ENCODE results near the gene TBC1D13. TPM values are rescaled to one million over a fixed set of nuclear protein-coding genes. Genes with fewer than 3 reads are reported as not detected.

TBC1D13 gene
- total and polyA plus RNA-seq, 2 of the 13 experiments (the other 11 are each of a cell fraction or from before 2014, with no cell fraction given) = 17.9 to 19.7 TPM

DNA sequence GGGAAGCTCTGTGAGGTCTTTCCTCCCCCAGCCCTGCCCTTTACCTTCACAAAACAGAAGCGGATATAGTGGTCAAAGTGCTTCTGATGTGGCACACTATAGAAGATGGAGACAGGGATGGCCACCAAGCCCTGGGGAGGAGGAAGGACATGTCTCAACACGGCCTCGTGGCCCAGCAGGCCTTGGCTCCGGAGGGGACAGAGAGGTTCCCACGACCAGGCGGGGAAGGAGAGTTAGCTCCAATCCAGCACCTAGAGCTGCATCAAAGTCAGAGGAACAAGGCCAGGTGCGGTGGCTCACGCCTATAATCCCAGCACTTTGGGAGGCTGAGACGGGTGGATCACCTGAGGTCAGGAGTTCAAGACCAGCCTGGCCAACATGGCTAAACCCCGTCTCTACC, 46.6 kb downstream of the TBC1D13 start (continued):
- TF ChIP-seq, protein P1, sequence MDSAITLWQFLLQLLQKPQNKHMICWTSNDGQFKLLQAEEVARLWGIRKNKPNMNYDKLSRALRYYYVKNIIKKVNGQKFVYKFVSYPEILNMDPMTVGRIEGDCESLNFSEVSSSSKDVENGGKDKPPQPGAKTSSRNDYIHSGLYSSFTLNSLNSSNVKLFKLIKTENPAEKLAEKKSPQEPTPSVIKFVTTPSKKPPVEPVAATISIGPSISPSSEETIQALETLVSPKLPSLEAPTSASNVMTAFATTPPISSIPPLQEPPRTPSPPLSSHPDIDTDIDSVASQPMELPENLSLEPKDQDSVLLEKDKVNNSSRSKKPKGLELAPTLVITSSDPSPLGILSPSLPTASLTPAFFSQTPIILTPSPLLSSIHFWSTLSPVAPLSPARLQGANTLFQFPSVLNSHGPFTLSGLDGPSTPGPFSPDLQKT (CRISPR knock-in tag; IDR thresholded peaks at IDR 0.05; ENCODE audit: borderline replicate concordance) = no peak
- TF ChIP-seq, protein P2, sequence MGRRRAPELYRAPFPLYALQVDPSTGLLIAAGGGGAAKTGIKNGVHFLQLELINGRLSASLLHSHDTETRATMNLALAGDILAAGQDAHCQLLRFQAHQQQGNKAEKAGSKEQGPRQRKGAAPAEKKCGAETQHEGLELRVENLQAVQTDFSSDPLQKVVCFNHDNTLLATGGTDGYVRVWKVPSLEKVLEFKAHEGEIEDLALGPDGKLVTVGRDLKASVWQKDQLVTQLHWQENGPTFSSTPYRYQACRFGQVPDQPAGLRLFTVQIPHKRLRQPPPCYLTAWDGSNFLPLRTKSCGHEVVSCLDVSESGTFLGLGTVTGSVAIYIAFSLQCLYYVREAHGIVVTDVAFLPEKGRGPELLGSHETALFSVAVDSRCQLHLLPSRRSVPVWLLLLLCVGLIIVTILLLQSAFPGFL (CRISPR knock-in tag; IDR thresholded peaks at IDR 0.05) = no peak
- TF ChIP-seq ZNF180 (CRISPR knock-in tag; IDR thresholded peaks at IDR 0.05; ENCODE audit: borderline replicate concordance, low read depth) = no peak
- no peak for TF ChIP-seq FOXK2 (IDR thresholded peaks at IDR 0.05)
- TF ChIP-seq SIX1 (CRISPR knock-in tag; IDR thresholded peaks at IDR 0.05; ENCODE audit: borderline replicate concordance) = no peak

DNA sequence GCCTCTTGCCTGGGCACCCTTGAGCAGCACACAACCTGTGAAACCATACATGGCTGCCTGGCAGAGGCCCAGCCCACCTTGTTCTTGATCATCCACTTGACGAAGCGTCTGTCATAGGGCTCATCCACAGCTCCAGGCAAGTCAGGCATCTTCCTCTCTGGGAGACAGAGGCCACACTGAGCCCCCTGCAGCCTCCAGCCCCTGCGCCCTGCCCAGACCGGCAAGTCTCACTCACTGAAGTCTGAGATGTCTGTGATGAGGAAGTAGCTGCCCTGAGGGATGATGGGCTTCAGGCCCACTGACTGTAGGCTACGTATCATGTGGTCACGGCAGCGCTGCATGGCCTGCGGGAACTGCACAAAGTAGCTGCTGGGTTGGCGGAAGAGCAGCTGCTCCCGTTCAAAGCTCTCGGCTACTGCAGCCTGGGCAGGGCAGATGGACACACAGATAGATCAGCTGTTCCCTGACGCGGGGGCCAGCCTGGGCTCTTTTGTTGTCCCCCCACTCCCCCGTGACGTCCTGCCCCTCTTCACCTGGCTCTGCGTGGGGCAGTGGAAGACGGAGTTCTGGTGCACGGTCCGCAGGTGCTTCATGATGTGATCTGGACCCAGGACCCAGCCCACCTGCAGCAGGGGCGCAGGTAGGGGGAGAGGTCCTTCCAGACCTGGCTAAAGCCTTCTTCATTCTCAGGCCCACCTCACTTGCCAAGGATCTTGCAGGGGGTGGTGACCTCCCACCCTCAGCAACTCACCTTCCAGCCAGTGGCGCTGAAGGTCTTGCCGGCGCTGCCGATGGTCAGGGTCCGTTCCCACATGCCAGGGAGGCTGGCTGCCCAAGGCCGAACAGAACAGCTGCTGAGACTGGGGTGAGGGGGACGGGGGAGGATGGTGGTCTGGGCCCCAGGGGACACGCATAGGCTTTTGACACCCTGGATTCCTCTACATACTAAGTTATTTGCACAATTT, 48.5 kb downstream of the TBC1D13 start:
- no peak for ATAC-seq
- CTCF ChIA-PET (ENCODE audit: low intra/inter-chr PET ratio, low total read pairs) = no interaction called here
- 98% methylated on average over 8 of the region's 28 CpGs for WGBS (ENCODE audit: low lambda C conversion rate)
- H3K9ac ChIP-seq (ENCODE audit: insufficient read depth, low read depth, low read length) = no peak overlapping the region
- no peaks in the 10 kb centered on the region for H3K79me2 ChIP-seq (ENCODE audit: insufficient read depth, low read length)
- H3K4me2 ChIP-seq (ENCODE audit: low read depth, low read length) = no peak overlapping the region
- H3K27me3 ChIP-seq (ENCODE audit: control insufficient read depth in 1 of 2, insufficient read depth in 2 of 2, low read length in 2 of 2) = no peaks in the 10 kb centered on the region
- POLR2A ChIA-PET = no interaction called here
- no peaks in the 10 kb centered on the region for H4K20me1 ChIP-seq (ENCODE audit: insufficient read depth, low read length)
- H3K4me1 ChIP-seq (ENCODE audit: insufficient read depth, low read length) = peaks cover 43% of the 10 kb centered on the region
- H2AFZ ChIP-seq (ENCODE audit: low read length) = no peak overlapping the region
- no peaks in the 10 kb centered on the region for H3K9me3 ChIP-seq (ENCODE audit: low read length)
- intact Hi-C loops (cut with micrococcal nuclease; ENCODE audit: unreplicated experiment) (no loop called here), in situ Hi-C loops (cut with HindIII; ENCODE audit: extremely low pct_ligation_motif_present, low pct_unique_long_range_greater_than_20kb) (no loop called here)
- H3K36me3 ChIP-seq (replicated peaks in 1 of 2; ENCODE audit: control insufficient read depth in 1 of 2, insufficient read depth in 2 of 2, low read length in 2 of 2) = peaks cover 13 to 25% of the 10 kb centered on the region in 2 experiments
- no TSS peak for BruUV-seq (replicated peaks)
- DNase-seq (ENCODE audit: low spot score) = no peak
- no peak for TF ChIP-seq ZNF674 (CRISPR knock-in tag; IDR thresholded peaks at IDR 0.05; ENCODE audit: low read depth)
- TF ChIP-seq AGO2 (optimal IDR thresholded peaks at IDR 0.05; ENCODE audit: low read depth, low read length) = peak; percentile 16
- no peak overlapping the region for H3K4me3 ChIP-seq (replicated peaks in 1 of 3; ENCODE audit: insufficient read depth in 1 of 3, low read depth in 2 of 3, low read length in 3 of 3)
- no peak overlapping the region for H3K27ac ChIP-seq (ENCODE audit: extremely low read length, insufficient read depth, low read length)
- FAIRE-seq = no peak
